ENCODE results near the gene RHOH. TPM values are rescaled to one million over a fixed set of nuclear protein-coding genes. Genes with fewer than 3 reads are reported as not detected.

RHOH gene
- total RNA-seq, 2 donors from 2014 or later = 1.6 to 2.6 TPM

DNA sequence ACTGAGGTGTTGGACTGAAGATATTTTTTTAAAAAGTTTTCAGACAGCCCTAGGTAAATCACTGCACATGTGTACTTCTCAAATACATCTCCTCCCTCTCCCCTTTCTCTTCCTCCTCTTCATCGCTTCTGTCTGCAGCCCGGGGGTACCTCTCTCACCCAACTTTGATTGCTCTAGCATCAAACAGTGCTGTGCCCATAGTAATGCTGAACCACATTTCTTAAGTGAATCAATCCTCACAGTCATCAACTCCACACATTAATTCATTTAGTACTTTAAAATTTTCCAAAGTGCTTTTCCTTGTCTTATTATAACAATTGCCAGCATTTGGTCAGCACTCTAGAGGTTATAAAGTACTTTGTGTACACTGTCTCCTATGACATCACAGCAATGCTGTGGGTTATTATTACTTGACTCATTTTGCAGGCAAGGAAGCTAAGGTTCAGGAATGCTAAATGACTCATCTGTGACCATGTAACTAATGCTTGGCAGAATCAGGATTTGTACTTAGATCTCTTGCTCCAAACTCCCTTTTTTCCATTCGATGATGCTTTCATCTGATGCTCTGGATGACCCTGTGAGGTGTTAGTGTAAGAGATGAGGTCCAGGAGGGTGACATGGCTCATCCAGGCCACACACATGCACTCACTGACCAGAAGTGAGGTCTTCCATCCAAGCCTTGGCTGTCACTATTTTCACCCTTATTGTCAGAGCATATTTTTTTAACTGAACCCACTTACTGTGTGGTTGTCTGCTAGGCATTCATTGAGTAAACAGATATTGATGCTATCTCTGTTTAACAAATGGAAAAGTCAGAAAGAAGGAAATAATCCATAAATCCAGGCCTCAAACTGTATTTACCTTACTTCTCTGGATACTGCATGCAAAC lies 58.8 kb downstream of the RHOH start:
- Histone ChIP-seq H3K4me1 (no peaks in the 10 kb centered on the region), H3K9ac (ENCODE audit: low read depth in 2 of 2, low read length in 2 of 2) (no peak overlapping the region), H3K36me3 (no peaks in the 10 kb centered on the region), H3K27ac (no peak overlapping the region), H3K9me3 (no peaks in the 10 kb centered on the region), H3K4me3 (no peak overlapping the region), H3K27me3 (no peaks in the 10 kb centered on the region)
- intact Hi-C loops (cut with DNase I) = no loop called here
- TF ChIP-seq, protein P1, sequence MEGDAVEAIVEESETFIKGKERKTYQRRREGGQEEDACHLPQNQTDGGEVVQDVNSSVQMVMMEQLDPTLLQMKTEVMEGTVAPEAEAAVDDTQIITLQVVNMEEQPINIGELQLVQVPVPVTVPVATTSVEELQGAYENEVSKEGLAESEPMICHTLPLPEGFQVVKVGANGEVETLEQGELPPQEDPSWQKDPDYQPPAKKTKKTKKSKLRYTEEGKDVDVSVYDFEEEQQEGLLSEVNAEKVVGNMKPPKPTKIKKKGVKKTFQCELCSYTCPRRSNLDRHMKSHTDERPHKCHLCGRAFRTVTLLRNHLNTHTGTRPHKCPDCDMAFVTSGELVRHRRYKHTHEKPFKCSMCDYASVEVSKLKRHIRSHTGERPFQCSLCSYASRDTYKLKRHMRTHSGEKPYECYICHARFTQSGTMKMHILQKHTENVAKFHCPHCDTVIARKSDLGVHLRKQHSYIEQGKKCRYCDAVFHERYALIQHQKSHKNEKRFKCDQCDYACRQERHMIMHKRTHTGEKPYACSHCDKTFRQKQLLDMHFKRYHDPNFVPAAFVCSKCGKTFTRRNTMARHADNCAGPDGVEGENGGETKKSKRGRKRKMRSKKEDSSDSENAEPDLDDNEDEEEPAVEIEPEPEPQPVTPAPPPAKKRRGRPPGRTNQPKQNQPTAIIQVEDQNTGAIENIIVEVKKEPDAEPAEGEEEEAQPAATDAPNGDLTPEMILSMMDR (IDR thresholded peaks at IDR 0.05) = no peak
- no peak for DNase-seq

DNA sequence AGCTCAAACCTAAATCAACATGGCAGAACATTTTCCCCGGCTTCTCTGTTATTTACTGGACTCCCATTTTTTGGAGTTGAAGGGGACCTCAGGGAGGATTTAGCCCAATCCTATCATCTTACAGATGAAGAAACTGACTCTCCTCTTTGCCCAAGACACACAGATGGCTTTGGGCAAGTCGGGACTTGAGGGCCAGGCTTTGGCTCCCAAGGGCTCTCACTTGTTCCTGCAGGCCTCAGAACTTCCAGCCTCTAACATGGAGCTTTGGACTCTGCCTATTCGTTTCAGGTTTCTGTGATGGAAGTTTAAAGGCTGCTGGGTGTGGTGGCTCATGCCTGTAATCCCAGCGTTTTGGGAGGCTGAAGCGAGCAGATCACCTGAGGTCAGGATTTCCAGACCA lies 59.5 kb downstream of the RHOH start:
- intact Hi-C loops (cut with DNase I) = no loop called here
- no peaks in the 10 kb centered on the region for H3K27me3 ChIP-seq
- no peak overlapping the region for H3K4me3 ChIP-seq
- no peaks in the 10 kb centered on the region for H3K9me3 ChIP-seq
- H3K27ac ChIP-seq = no peak overlapping the region
- TF ChIP-seq, protein P1 (IDR thresholded peaks at IDR 0.05) = no peak
- no peak overlapping the region for H3K9ac ChIP-seq (ENCODE audit: low read depth in 2 of 2, low read length in 2 of 2)
- no peaks in the 10 kb centered on the region for H3K36me3 ChIP-seq
- no peaks in the 10 kb centered on the region for H3K4me1 ChIP-seq
- no peak for DNase-seq

DNA sequence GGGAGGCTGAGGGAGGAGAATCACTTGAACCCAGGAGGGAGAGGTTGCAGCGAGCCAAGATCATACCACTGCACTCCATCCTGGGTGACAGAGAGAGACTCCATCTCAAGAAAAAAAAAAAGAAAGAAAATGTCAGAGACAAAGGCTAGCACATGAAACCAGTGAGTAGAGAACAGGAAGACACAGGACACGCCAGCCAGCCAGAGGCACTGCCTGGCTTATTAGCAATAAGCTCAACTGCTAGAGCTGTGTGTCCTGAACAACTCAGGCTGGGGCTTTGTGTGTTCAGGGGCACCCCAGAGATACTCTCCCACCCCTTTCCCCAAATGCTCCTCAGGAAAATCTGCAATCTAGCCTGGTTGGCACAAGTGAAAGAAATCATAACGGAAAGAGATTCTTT lies 60.0 kb downstream of the RHOH start:
- intact Hi-C loops (cut with DNase I) = no loop called here
- H3K4me1 ChIP-seq = no peaks in the 10 kb centered on the region
- H3K9ac ChIP-seq (ENCODE audit: low read depth in 2 of 2, low read length in 2 of 2) = no peak overlapping the region
- no peak overlapping the region for H3K27ac ChIP-seq
- H3K4me3 ChIP-seq = no peak overlapping the region
- no peak for DNase-seq
- no peaks in the 10 kb centered on the region for H3K27me3 ChIP-seq
- H3K36me3 ChIP-seq = no peaks in the 10 kb centered on the region
- TF ChIP-seq, protein P1 (IDR thresholded peaks at IDR 0.05) = no peak
- no peaks in the 10 kb centered on the region for H3K9me3 ChIP-seq

DNA sequence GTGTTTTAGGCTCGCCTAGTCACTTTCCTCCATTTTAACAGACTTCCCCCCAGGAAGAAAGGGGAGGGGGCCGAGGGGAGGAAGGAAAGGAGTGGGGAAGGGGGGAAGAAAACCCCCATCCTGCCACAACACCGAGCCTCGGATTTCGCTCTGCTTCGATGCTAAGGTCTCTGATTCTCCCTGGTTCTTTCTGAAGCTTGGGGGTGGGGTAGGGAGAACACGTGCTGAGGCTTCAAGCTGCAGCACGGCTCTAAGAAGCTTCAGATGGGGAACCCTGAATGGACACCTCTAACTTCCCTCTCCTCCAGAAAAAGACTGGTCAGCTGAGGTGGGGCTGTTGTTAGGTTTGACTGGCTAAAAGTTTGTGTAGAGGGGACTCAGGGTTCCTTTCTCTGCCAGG lies 61.8 kb downstream of the RHOH start:
- no peaks in the 10 kb centered on the region for H3K4me1 ChIP-seq
- TF ChIP-seq, protein P1 (IDR thresholded peaks at IDR 0.05) = no peak
- intact Hi-C loops (cut with DNase I) = no loop called here
- H3K36me3 ChIP-seq = no peaks in the 10 kb centered on the region
- H3K27me3 ChIP-seq = no peaks in the 10 kb centered on the region
- no peak overlapping the region for H3K9ac ChIP-seq (ENCODE audit: low read depth in 2 of 2, low read length in 2 of 2)
- DNase-seq = no peak
- no peak overlapping the region for H3K27ac ChIP-seq
- H3K4me3 ChIP-seq = no peak overlapping the region
- H3K9me3 ChIP-seq = no peaks in the 10 kb centered on the region

DNA sequence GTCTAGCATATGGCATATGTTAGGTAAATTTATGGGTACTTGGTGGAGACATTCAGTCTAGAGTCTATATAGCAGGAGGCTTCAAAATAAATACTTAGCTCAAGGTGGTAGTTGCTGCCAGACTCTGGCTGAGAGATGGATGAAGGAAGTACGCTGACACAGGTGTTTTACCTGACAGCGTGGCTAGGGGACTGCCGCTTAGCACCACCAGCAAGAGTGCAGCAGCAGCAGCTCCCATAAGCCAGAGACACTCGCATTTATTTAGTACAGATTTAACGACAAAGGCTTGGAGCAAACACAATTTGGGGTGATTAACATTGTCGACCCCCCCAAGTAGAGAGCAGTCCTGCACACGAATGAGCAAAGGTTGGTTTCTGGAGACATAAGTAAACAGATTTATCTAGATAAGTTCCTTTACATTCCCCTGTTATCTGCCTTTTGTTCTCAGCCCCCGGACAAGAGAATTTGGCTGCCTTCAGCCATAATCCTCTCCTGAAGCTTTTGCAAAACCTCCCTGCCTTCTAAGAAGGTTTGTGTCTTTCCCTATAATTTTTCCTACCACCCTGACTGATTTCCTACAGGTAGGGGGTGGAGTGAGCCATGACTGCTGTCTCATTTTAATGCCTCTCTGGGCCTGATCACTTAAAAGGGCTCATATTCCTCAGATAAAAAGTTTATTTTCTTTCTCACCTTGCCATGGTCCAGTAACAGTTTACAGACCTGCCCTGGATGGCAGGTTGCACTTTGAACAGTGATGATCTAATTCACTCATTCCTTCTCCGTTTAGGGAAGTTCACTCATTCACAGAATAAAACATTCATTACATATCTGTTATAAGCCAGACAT lies 64.6 kb downstream of the RHOH start:
- intact Hi-C loops (cut with DNase I) = no loop called here
- no peaks in the 10 kb centered on the region for H3K36me3 ChIP-seq
- no peak for DNase-seq
- no peaks in the 10 kb centered on the region for H3K27me3 ChIP-seq
- no peaks in the 10 kb centered on the region for H3K9me3 ChIP-seq
- H3K4me3 ChIP-seq = no peak overlapping the region
- no peak overlapping the region for H3K9ac ChIP-seq (ENCODE audit: low read depth in 2 of 2, low read length in 2 of 2)
- H3K27ac ChIP-seq = no peak overlapping the region
- H3K4me1 ChIP-seq = no peaks in the 10 kb centered on the region
- TF ChIP-seq, protein P1 (IDR thresholded peaks at IDR 0.05) = no peak

Measured in colonic mucosa (tissue), 4 donors.